Activated CD8-positive, alpha-beta memory T cell treated with anti-CD3 and anti-CD28 coated beads, Interleukin-2, amount 50 U/mL, for 1 hour (primary cell): Measurements from ENCODE around the gene OR3A2.
"Not testable (repeated sequence)": the region's sequence is repeated elsewhere in the genome, so short reads cannot be mapped to it uniquely, and the experiment has no call there.

Experiments
- DNase-seq: peaks from one replicate; pipeline ENCODE4 v3.0.0-alpha.2; 2020; ENCODE audit errors: extremely low read depth

The OR3A2 gene

GRCh38 chr17:3385869-3386816 is at the start of gene OR3A2:
TSS of gene OR3A2 (minus strand) at chr17:3386308.
- no peak for DNase-seq

DNA sequence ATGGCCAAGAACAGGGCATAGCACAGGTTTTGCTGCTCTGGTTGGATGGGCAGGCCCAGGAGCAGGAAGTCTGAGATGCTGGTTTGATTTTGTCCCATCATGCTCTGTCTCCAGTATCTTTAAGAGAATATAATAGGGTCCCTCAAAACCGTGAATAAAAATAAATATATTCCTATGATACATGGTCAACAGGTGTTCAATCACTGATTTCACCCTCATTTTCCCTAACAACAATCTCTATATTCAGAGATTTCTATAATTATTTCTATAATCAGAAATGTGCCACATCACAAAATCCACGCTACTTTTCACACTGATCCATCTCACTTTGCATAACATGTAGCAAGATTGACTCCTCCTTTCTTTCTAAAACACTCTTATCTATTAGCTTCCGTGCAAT is 47.6 kb upstream of the OR3A2 start, which contains the start of gene OR1E2:
OR1E2 (minus strand) TSS at position 101 of the 400 bp plus-strand sequence; CDS start at position 101, 0 bp downstream.
- no peak for DNase-seq

GRCh38 chr17:3433215-3433614 is 47.1 kb upstream of the OR3A2 start:
- DNase-seq: not testable (repeated sequence)

DNA sequence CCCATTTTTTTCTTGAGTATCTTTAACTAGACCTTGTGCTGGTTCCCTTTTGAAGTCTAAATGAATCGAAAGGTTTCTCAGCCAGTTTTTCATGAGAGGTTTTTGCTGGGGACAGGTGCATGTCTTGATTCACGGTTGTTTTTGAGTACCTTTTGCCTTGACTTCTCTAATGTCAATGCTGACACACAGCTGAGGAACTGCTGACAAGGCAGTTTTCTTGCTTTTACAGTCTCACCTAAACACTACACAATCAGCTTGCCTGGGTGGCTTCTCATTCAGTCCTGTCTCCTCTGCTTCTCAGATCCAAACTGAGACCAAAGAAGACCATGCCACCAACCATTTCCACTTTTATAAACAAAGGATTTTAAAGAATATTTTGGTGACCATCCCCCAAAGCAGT is 32.1 kb upstream of the OR3A2 start:
- no peak for DNase-seq

DNA sequence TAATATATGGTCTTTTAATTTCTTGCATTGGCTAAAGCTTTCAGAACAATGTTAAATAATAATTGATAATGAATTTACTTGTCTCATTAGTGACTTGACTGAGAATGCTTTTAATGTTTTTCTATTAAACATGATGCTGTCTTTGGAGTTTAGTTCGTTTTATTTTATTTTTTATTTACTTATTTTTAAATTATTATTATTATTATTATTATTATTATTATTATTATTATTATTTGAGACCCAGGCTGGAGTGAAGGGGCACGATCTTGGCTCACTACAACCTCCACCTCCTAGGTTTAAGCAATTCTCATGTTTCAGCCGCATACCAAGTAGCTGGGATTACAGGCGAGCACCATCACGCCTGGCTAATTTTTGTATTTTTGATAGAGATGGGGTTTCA is 29.5 kb upstream of the OR3A2 start:
- DNase-seq: no peak

DNA sequence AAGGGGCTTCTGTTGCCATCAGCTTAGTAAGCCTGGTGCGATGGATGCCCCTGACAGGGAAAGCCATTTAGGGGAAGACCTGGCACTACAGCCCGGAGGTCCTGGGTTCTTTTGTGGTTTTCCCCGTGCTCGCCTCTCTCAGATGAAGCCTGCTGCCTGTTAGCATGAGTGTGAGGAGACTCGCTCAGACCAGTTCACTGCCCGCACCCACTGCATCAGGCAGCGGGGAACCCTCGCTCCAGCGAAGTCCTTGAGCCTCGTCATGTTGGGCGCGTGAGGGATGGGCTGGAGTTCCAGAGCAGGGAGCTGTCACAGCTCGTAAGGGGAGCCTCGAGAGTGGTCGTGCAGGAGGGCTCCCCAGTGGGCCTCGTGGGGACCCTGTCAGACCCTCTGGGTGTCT is 26.1 kb upstream of the OR3A2 start:
- DNase-seq: not testable (repeated sequence)

DNA sequence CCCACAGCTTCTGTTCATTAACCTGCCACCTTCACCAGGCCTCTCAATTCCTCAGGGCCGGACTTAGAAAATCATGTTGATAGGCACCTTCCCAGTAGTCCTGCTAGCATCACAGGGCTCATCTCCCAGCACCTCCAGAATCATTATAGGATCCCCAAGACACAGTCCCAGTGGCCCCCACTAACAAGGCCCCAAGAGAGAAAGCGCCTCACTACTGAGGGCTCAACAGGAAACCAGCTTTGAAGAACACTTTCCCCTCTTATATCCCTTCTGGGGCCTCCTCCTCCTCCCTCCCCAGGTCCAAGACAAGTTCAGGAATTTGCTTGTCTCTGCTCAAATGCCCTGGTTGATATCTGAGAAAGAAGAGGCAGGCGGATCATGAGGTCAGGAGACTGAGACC is 25.0 kb upstream of the OR3A2 start, which contains the start of gene OR3A3:
OR3A3 (plus strand) TSS at position 301 of the 400 bp plus-strand sequence.
- no peak for DNase-seq

DNA sequence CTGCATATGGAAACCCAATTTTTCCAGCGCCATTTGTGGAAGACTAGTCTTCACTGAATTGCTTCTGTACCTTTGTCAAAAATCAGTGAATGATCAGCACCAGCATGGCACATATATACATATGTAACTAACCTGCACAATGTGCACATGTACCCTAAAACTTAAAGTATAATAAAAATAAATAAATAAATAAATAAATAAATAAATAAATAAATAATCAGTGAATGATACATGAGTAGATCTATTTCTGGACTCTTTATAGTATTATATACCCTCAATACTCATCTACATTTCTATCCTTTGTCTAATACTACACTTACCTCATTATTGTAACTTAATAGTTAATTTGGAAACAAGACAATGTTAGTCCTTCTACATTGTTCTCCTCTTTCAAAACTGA is 17.7 kb upstream of the OR3A2 start:
- not testable (repeated sequence) for DNase-seq

DNA sequence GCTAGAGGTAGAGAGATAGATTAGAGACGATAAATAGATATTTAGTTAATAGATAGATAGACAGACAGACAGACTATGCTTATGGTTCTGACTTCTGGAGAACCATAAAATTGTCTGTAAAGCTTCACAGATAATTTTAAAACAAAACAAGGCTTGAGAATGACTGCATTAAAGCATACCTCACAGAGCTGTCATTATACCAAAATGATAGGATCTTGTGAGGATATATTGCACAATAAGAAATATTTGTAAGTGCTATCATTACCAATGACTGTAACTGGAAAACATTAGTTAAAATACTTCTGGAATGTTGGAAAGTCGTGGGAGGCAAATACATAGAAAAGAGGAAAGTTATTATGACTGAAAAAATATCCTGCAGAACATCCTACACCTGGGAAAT is 15.7 kb upstream of the OR3A2 start:
- no peak for DNase-seq

GRCh38 chr17:3400055-3400454 is 13.9 kb upstream of the OR3A2 start:
- DNase-seq: no peak

DNA sequence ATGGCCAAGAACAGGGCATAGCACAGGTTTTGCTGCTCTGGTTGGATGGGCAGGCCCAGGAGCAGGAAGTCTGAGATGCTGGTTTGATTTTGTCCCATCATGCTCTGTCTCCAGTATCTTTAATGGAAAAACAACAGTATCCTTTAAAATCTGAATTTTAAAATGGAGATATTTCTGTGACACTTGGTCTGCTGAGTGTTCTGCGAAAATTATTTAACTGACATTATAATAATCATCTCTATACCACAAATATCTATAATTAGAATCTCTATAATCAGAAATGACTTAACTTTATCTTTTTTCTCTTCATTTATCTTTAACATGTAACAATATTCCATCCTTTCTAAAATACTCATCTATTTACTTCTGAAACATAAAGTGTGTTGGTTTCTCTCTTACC is 12.2 kb upstream of the OR3A2 start, which contains the start of gene OR1E1:
OR1E1 (minus strand) TSS at position 101 of the 400 bp plus-strand sequence; CDS start at position 101, 0 bp downstream.
- no peak for DNase-seq

DNA sequence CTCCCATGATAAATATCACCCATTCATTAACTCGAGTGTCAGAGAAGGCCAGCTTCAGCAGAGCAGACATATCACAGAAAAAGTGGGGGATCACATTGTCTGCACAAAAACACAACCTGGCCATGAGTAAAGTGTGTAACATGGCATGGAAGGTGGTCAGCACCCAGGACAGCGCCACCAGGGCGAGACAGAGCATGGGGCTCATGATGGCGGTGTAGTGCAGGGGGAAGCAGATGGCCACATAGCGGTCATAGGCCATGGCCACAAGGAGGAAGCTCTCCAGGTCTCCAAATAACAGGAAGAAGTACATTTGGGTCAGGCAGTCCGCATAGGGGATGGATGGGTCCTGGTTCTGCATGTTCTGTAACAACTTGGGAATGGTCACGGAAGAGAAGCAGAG is 11.7 kb upstream of the OR3A2 start:
- not testable (repeated sequence) for DNase-seq

GRCh38 chr17:3389791-3390190 is 3.7 kb upstream of the OR3A2 start:
- DNase-seq: no peak

DNA sequence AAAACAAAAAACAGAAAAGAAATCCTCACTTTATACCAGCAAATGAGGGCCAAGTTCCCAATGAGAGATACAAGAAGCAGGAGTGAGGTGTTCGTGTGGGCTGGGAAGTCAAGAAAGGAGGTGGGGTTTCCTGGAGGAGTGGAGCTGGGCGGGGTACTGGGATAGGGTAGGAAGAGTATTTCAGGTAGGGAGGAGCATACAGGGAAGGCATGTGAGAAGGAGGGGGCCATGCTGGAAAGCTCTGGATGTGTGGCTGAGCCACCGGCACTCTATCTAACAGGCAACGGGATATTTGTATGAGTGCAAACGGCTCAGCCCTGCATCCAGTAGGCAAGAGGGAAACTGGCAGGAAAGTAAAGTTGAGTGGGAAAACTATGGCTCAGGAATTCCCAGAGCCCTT is 4.2 kb downstream of the OR3A2 start:
- DNase-seq: no peak

GRCh38 chr17:3378321-3378720 is 7.8 kb downstream of the OR3A2 start:
- no peak for DNase-seq

DNA sequence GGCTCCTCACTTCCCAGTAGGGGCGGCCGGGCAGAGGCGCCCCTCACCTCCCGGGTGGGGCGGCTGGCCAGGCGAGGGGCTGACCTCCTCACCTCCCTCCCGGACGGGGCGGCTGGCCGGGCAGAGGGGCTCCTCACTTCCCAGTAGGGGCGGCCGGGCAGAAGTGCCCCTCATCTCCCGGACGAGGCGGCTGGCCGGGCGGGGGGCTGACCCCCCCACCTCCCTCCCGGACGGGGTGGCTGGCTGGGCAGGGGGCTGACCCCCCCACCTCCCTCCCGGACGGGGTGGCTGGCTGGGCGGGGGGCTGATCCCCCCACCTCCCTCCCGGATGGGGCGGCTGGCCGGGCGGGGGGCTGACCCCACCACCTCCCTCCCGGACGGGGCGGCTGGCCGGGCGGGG is 14.9 kb downstream of the OR3A2 start:
- DNase-seq: not testable (repeated sequence)

- not testable (repeated sequence) for DNase-seq
These were observed 43.3 kb downstream of the OR3A2 start for GRCh38 chr17:3342782-3343181.

- DNase-seq: no peak
These were observed 50.2 kb downstream of the OR3A2 start for GRCh38 chr17:3335876-3336275.

GRCh38 chr17:3318336-3318735 is 67.8 kb downstream of the OR3A2 start:
- DNase-seq: no peak

DNA sequence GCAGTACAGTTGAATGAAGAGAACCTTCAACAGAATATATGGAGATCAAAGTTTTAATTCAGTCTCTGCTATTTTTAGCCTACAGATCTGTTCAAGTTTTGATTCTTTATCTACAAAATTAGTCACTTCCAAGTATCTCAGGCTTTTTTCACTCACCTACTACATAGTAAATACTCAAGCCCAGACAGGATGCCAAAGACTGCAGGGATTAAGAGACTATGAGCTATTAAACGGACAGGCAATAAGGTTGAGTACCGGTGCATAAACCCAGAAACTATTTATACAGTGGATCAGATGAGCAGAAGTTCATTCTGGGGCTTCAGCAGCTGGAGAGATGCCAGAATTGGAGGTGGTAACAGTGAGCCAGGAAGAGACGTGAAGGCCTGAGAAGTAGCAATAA is 69.3 kb downstream of the OR3A2 start:
- no peak for DNase-seq

- DNase-seq: no peak
These were observed 77.5 kb downstream of the OR3A2 start for GRCh38 chr17:3308603-3309002.

GRCh38 chr17:3298260-3298659 is 87.8 kb downstream of the OR3A2 start, which contains the start of gene OR3A1:
TSS of gene OR3A1 (minus strand) at chr17:3298360. CDS start at chr17:3292582, 5,778 bp downstream.
- DNase-seq: no peak

DNA sequence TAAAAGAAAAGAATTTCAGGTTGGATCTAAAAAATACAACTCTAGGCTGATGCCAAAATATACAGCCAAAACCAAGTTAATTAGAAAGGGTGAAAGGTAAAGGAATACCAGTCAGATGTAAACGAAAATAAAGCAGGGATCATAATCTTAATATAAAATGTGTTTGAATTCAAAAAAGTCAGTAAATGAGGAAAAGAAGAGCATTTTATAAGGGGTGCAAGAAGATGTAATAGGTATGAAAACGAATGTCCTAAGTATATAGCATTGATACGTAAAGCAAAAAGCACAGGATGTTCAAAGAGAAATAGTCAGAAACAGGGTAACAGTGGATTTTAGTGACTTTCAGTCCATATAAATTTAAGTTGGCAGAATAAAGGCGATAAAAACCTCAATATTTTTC is 90.5 kb downstream of the OR3A2 start:
- no peak for DNase-seq
